SK-N-MC (cell line): ENCODE data around the gene RFX3.

Experiments used
- EZH2 ChIP-seq: fragments of 200-600 bp; sonication (generic); IDR thresholded peaks from one replicate; pipeline ENCODE4 v1.6.1; 2017; ENCODE audit warnings: antibody characterized with exemption
- POLR2AphosphoS5 ChIP-seq: IDR thresholded peaks from 2 replicates; pipeline ENCODE4 v1.6.1; 2012; ENCODE audit warnings: mild to moderate bottlenecking, low read depth, low read length, borderline replicate concordance

- TF ChIP-seq POLR2AphosphoS5 (no peak), EZH2 (no peak)
These were observed 45.7 kb upstream of the RFX3 start for GRCh38 chr9:3571500-3571899.
